DOHH2 (cell line): ENCODE data around the gene DUOXA1.

ENCODE experiments used
- H3F3A ChIP-seq: fragments of 200-600 bp; sonication (generic), shearing (Covaris generic); 2 replicates; pipeline ENCODE4 v1.6.0; 2016; ENCODE audit warnings: antibody characterized with exemption, mild to moderate bottlenecking; ENCODE audit not compliant: control insufficient read depth, insufficient read depth
- H3K27ac ChIP-seq: fragments of 200-600 bp; sonication (generic); 2 replicates; pipeline ENCODE4 v1.5.1; 2014; ENCODE audit warnings: low read depth, mild to moderate bottlenecking, low read length, moderate library complexity
- H3K27me3 ChIP-seq: fragments of 200-600 bp; sonication (generic); 2 replicates; pipeline ENCODE4 v1.6.1; 2014; ENCODE audit warnings: mild to moderate bottlenecking, low read length, mixed read lengths; ENCODE audit not compliant: control insufficient read depth
- H3K36me3 ChIP-seq: fragments of 200-600 bp; sonication (generic); 2 replicates; pipeline ENCODE4 v1.6.1; 2014; ENCODE audit warnings: mild to moderate bottlenecking, low read length, moderate library complexity, mixed read lengths; ENCODE audit not compliant: control insufficient read depth
- H3K4me1 ChIP-seq: fragments of 200-600 bp; sonication (generic); 2 replicates; pipeline ENCODE4 v1.6.1; 2014; ENCODE audit warnings: mild to moderate bottlenecking, low read length, mixed read lengths; ENCODE audit not compliant: control insufficient read depth
- H3K4me2 ChIP-seq: fragments of 200-600 bp; sonication (generic); 2 replicates; pipeline ENCODE4 v1.6.0; 2014; ENCODE audit warnings: mild to moderate bottlenecking, low read length, moderate library complexity
- H3K4me3 ChIP-seq: fragments of 200-600 bp; sonication (generic); 2 replicates; pipeline ENCODE4 v1.5.1; 2014; ENCODE audit warnings: mild to moderate bottlenecking, low read length, mixed read lengths
- H3K79me2 ChIP-seq: fragments of 200-600 bp; sonication (generic); 2 replicates; pipeline ENCODE4 v1.6.1; 2014; ENCODE audit warnings: mild to moderate bottlenecking, low read length, mixed read lengths; ENCODE audit not compliant: control insufficient read depth
- H3K9me2 ChIP-seq: fragments of 200-600 bp; sonication (generic); replicated peaks from 2 replicates; pipeline ENCODE4 v1.6.1; 2014; ENCODE audit warnings: mild to moderate bottlenecking, low read length, mixed read lengths; ENCODE audit not compliant: control insufficient read depth
- H3K9me3 ChIP-seq: fragments of 200-600 bp; sonication (generic); 2 replicates; pipeline ENCODE4 v1.6.1; 2014; ENCODE audit warnings: antibody characterized with exemption, low read length, mixed read lengths; ENCODE audit not compliant: control insufficient read depth, insufficient read depth
- H4K20me1 ChIP-seq: fragments of 200-600 bp; sonication (generic); 2 replicates; pipeline ENCODE4 v1.6.0; 2014; ENCODE audit warnings: low read depth, mild to moderate bottlenecking, antibody characterized with exemption, low read length, moderate library complexity; ENCODE audit not compliant: control insufficient read depth, insufficient read depth
- EZH2phosphoT487 ChIP-seq: fragments of 200-600 bp; sonication (generic); IDR thresholded peaks from 2 replicates; pipeline ENCODE4 v1.6.1; 2017; ENCODE audit warnings: borderline replicate concordance, mild to moderate bottlenecking, antibody characterized with exemption, low read length, moderate library complexity, mixed read lengths
- TF ChIP-seq, protein P1 (sequence below): fragments of 200-600 bp; sonication (generic); IDR thresholded peaks from one replicate; pipeline ENCODE4 v1.5.1; 2014; ENCODE audit warnings: antibody characterized with exemption, mild to moderate bottlenecking, low read depth, low read length; ENCODE audit not compliant: poor library complexity, severe bottlenecking

The DUOXA1 gene

DNA sequence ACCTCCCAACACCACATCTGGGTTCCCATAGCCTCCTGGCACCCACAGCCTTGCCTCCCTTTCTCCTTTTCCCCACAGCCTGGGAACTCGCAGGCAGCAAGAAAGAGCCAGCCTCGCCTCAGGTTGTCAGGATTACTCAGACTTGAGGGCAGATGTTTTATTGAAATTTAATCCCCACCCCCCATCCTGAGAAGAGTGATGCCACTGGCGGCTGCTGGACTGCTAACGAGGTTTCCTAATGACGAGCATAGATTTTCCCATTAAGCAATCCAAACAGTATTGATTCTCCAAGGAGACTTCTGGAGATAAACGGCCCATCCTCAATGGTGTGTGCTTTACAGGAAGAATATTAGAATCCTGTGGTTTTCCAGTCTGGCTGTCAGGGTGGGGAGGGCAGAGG lies 44.4 kb upstream of the DUOXA1 start:
- Histone ChIP-seq H3K4me1 (peaks cover 10% of the 10 kb centered on the region), H3K36me3 (no peaks in the 10 kb centered on the region), H3K4me3 (no peak overlapping the region), H3K4me2 (no peak overlapping the region), H3K27me3 (no peaks in the 10 kb centered on the region), H3K79me2 (no peaks in the 10 kb centered on the region), H3F3A (0 out of 2 replicates have a peak, but pooled peaks cover 5% of the 10 kb centered on the region), H4K20me1 (no peaks in the 10 kb centered on the region), H3K27ac (no peak overlapping the region), H3K9me3 (no peaks in the 10 kb centered on the region), H3K9me2 (no peaks in the 10 kb centered on the region)
- no peak for TF ChIP-seq EZH2phosphoT487
- TF ChIP-seq, protein P1, sequence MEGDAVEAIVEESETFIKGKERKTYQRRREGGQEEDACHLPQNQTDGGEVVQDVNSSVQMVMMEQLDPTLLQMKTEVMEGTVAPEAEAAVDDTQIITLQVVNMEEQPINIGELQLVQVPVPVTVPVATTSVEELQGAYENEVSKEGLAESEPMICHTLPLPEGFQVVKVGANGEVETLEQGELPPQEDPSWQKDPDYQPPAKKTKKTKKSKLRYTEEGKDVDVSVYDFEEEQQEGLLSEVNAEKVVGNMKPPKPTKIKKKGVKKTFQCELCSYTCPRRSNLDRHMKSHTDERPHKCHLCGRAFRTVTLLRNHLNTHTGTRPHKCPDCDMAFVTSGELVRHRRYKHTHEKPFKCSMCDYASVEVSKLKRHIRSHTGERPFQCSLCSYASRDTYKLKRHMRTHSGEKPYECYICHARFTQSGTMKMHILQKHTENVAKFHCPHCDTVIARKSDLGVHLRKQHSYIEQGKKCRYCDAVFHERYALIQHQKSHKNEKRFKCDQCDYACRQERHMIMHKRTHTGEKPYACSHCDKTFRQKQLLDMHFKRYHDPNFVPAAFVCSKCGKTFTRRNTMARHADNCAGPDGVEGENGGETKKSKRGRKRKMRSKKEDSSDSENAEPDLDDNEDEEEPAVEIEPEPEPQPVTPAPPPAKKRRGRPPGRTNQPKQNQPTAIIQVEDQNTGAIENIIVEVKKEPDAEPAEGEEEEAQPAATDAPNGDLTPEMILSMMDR, result no peak

- peaks cover 15% of the 10 kb centered on the region for H3K4me1 ChIP-seq
- no peaks in the 10 kb centered on the region for H3K27me3 ChIP-seq
- no peaks in the 10 kb centered on the region for H3K9me2 ChIP-seq
- no peak overlapping the region for H3K4me3 ChIP-seq
- H3K9me3 ChIP-seq, result no peaks in the 10 kb centered on the region
- 0 out of 2 replicates have a peak, but pooled peaks cover 5% of the 10 kb centered on the region for H3F3A ChIP-seq
- H3K79me2 ChIP-seq, result no peaks in the 10 kb centered on the region
- no peak overlapping the region for H3K4me2 ChIP-seq
- no peaks in the 10 kb centered on the region for H3K36me3 ChIP-seq
- no peak overlapping the region for H3K27ac ChIP-seq
- no peaks in the 10 kb centered on the region for H4K20me1 ChIP-seq
- TF ChIP-seq, protein P1, result no peak
- no peak for TF ChIP-seq EZH2phosphoT487
These were observed 42.2 kb upstream of the DUOXA1 start for GRCh38 chr15:45171912-45172311.

GRCh38 chr15:45169608-45170480 lies 40.2 kb upstream of the DUOXA1 start:
- peaks cover 17% of the 10 kb centered on the region for H3K79me2 ChIP-seq
- TF ChIP-seq, protein P1, result no peak
- no peak for TF ChIP-seq EZH2phosphoT487
- no peak overlapping the region for H3K27ac ChIP-seq
- H3K36me3 ChIP-seq, result no peaks in the 10 kb centered on the region
- no peaks in the 10 kb centered on the region for H4K20me1 ChIP-seq
- H3F3A ChIP-seq, result 0 out of 2 replicates have a peak, but pooled peaks cover 5% of the 10 kb centered on the region
- H3K4me3 ChIP-seq, result no peak overlapping the region
- H3K9me2 ChIP-seq, result no peaks in the 10 kb centered on the region
- H3K27me3 ChIP-seq, result no peaks in the 10 kb centered on the region
- H3K4me1 ChIP-seq, result peaks cover 31% of the 10 kb centered on the region
- no peaks in the 10 kb centered on the region for H3K9me3 ChIP-seq
- no peak overlapping the region for H3K4me2 ChIP-seq
